ENCODE results near the gene ZNF681.
"Not testable (repeated sequence)": the region's sequence is repeated elsewhere in the genome, so short reads cannot be mapped to it uniquely, and the experiment has no call there.

The ZNF681 gene

GRCh38 chr19:23692937-23693336 lies 65.8 kb downstream of the ZNF681 start:
- not testable (repeated sequence) for DNase-seq (ENCODE audit: low read depth)
